ENCODE results near the gene ELMO1. TPM values are rescaled to one million over a fixed set of nuclear protein-coding genes. Genes with fewer than 3 reads are reported as not detected.

ELMO1 gene
- total and polyA plus RNA-seq, 2 experiments from 2014 or later, result 6.5 to 24.9 TPM

DNA sequence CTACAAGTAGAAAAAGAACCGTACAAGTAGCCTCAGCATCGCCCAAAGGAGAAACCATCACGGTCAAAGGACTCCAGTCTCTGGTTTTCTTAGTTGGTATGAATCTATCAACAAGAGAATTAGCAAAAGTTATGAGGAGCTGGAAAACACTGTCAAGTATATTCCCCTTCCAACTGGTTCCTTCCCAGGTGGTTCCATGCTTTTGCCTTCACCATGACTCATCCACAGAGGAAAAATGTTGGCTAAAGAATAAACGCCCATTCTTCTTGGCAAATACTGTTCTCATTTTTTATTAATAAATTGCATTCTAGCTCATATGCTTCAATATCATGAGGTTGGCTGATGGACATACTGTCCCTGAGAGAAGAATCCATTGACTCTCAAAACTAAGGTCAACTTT, 6.4 kb downstream of the ELMO1 start (continued):
- TF ChIP-seq, protein P1, sequence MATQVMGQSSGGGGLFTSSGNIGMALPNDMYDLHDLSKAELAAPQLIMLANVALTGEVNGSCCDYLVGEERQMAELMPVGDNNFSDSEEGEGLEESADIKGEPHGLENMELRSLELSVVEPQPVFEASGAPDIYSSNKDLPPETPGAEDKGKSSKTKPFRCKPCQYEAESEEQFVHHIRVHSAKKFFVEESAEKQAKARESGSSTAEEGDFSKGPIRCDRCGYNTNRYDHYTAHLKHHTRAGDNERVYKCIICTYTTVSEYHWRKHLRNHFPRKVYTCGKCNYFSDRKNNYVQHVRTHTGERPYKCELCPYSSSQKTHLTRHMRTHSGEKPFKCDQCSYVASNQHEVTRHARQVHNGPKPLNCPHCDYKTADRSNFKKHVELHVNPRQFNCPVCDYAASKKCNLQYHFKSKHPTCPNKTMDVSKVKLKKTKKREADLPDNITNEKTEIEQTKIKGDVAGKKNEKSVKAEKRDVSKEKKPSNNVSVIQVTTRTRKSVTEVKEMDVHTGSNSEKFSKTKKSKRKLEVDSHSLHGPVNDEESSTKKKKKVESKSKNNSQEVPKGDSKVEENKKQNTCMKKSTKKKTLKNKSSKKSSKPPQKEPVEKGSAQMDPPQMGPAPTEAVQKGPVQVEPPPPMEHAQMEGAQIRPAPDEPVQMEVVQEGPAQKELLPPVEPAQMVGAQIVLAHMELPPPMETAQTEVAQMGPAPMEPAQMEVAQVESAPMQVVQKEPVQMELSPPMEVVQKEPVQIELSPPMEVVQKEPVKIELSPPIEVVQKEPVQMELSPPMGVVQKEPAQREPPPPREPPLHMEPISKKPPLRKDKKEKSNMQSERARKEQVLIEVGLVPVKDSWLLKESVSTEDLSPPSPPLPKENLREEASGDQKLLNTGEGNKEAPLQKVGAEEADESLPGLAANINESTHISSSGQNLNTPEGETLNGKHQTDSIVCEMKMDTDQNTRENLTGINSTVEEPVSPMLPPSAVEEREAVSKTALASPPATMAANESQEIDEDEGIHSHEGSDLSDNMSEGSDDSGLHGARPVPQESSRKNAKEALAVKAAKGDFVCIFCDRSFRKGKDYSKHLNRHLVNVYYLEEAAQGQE (IDR thresholded peaks at IDR 0.05; ENCODE audit: unreplicated experiment), result no peak
- TF ChIP-seq JUNB (IDR thresholded peaks at IDR 0.05; ENCODE audit: unreplicated experiment) (no peak), POLR2AphosphoS5 (IDR thresholded peaks at IDR 0.05; ENCODE audit: low read depth) (no peak)

DNA sequence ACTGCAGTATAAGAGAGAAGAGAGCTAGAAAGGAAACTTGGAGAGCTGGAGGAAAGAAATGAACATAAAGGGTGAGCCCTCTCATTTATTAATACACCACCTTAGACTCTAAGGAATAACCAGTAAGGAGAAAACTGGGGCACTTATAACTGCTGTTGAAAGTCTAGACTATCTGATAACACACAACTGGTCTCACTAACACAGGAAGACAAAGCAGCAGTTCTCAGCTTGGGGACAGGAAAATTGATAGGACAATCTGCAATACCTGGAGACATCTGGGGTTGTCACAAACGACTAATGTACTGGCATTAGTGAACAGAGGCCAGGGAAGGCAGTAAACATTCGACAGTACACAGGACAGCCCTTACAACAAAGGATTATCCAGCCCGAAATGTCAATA, 6.8 kb downstream of the ELMO1 start:
- 0 out of 2 replicates have a peak, but pooled peaks cover 3% of the 10 kb centered on the region for H3K79me2 ChIP-seq (replicated peaks; ENCODE audit: insufficient read depth)
- peaks cover under 1% of the 10 kb centered on the region; the same call in 1 of the 2 replicates for H4K20me1 ChIP-seq (replicated peaks; ENCODE audit: insufficient read depth)
- Mint-ChIP-seq H3K4me3 (no peak overlapping the region), H3K9me3 (no peaks in the 10 kb centered on the region), H3K27ac (no peak overlapping the region), H3K4me1 (peaks cover 22% of the 10 kb centered on the region), H3K27me3 (ENCODE audit: insufficient read depth, low read depth, poor library complexity) (peaks cover 10% of the 10 kb centered on the region), H3K36me3 (ENCODE audit: low read depth) (no peaks in the 10 kb centered on the region)
- no peaks in the 10 kb centered on the region for H3K36me3 ChIP-seq (ENCODE audit: insufficient read depth)
- ATAC-seq, result no peak
- no peak overlapping the region for H2AFZ ChIP-seq
- H3K4me2 ChIP-seq, result no peak overlapping the region
- no peaks in the 10 kb centered on the region for H3F3A ChIP-seq (replicated peaks; ENCODE audit: low read depth)
- no peaks in the 10 kb centered on the region for H3K4me1 ChIP-seq (ENCODE audit: insufficient read depth)
- no peaks in the 10 kb centered on the region for H3K9me2 ChIP-seq (ENCODE audit: insufficient read depth)
- H3K27me3 ChIP-seq (ENCODE audit: insufficient read depth), result peaks cover 8% of the 10 kb centered on the region
- no peak for DNase-seq (ENCODE audit: low spot score)
- no peak overlapping the region for H3K4me3 ChIP-seq
- H3K27ac ChIP-seq (ENCODE audit: low read depth), result no peak overlapping the region
- TF ChIP-seq JUNB (IDR thresholded peaks at IDR 0.05; ENCODE audit: unreplicated experiment), result no peak
- no peak for TF ChIP-seq ZNF331 (CRISPR knock-in tag; IDR thresholded peaks at IDR 0.05; ENCODE audit: low read depth)
- TF ChIP-seq EZH2 (IDR thresholded peaks at IDR 0.05; ENCODE audit: low read depth, unreplicated experiment), result no peak
- TF ChIP-seq, protein P2, sequence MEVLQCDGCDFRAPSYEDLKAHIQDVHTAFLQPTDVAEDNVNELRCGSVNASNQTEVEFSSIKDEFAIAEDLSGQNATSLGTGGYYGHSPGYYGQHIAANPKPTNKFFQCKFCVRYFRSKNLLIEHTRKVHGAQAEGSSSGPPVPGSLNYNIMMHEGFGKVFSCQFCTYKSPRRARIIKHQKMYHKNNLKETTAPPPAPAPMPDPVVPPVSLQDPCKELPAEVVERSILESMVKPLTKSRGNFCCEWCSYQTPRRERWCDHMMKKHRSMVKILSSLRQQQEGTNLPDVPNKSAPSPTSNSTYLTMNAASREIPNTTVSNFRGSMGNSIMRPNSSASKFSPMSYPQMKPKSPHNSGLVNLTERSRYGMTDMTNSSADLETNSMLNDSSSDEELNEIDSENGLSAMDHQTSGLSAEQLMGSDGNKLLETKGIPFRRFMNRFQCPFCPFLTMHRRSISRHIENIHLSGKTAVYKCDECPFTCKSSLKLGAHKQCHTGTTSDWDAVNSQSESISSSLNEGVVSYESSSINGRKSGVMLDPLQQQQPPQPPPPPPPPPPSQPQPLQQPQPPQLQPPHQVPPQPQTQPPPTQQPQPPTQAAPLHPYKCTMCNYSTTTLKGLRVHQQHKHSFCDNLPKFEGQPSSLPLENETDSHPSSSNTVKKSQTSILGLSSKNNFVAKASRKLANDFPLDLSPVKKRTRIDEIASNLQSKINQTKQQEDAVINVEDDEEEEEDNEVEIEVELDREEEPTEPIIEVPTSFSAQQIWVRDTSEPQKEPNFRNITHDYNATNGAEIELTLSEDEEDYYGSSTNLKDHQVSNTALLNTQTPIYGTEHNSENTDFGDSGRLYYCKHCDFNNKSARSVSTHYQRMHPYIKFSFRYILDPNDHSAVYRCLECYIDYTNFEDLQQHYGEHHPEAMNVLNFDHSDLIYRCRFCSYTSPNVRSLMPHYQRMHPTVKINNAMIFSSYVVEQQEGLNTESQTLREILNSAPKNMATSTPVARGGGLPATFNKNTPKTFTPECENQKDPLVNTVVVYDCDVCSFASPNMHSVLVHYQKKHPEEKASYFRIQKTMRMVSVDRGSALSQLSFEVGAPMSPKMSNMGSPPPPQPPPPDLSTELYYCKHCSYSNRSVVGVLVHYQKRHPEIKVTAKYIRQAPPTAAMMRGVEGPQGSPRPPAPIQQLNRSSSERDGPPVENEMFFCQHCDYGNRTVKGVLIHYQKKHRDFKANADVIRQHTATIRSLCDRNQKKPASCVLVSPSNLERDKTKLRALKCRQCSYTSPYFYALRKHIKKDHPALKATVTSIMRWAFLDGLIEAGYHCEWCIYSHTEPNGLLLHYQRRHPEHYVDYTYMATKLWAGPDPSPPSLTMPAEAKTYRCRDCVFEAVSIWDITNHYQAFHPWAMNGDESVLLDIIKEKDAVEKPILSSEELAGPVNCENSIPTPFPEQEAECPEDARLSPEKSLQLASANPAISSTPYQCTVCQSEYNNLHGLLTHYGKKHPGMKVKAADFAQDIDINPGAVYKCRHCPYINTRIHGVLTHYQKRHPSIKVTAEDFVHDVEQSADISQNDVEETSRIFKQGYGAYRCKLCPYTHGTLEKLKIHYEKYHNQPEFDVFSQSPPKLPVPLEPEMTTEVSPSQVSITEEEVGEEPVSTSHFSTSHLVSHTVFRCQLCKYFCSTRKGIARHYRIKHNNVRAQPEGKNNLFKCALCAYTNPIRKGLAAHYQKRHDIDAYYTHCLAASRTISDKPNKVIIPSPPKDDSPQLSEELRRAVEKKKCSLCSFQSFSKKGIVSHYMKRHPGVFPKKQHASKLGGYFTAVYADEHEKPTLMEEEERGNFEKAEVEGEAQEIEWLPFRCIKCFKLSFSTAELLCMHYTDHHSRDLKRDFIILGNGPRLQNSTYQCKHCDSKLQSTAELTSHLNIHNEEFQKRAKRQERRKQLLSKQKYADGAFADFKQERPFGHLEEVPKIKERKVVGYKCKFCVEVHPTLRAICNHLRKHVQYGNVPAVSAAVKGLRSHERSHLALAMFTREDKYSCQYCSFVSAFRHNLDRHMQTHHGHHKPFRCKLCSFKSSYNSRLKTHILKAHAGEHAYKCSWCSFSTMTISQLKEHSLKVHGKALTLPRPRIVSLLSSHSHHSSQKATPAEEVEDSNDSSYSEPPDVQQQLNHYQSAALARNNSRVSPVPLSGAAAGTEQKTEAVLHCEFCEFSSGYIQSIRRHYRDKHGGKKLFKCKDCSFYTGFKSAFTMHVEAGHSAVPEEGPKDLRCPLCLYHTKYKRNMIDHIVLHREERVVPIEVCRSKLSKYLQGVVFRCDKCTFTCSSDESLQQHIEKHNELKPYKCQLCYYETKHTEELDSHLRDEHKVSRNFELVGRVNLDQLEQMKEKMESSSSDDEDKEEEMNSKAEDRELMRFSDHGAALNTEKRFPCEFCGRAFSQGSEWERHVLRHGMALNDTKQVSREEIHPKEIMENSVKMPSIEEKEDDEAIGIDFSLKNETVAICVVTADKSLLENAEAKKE (CRISPR knock-in tag; IDR thresholded peaks at IDR 0.05), result no peak
- no peak for TF ChIP-seq STAT1 (IDR thresholded peaks at IDR 0.05; ENCODE audit: unreplicated experiment)
- TF ChIP-seq EZH2phosphoT487 (IDR thresholded peaks at IDR 0.05; ENCODE audit: unreplicated experiment), result no peak
- no peak for TF ChIP-seq POLR2AphosphoS5 (IDR thresholded peaks at IDR 0.05; ENCODE audit: low read depth)
- TF ChIP-seq ZNF114 (CRISPR knock-in tag; IDR thresholded peaks at IDR 0.05), result no peak
- no peak for TF ChIP-seq NANOG (IDR thresholded peaks at IDR 0.05; ENCODE audit: borderline replicate concordance)
- TF ChIP-seq, protein P1 (IDR thresholded peaks at IDR 0.05; ENCODE audit: unreplicated experiment), result no peak

Data from GM23338 (cell line).